Liver (tissue), 9 donors: ENCODE results near the gene ZCCHC14. TPM values are rescaled to one million over a fixed set of nuclear protein-coding genes. Genes with fewer than 3 reads are reported as not detected.

ENCODE experiments used
- DNase-seq: peaks from one replicate; pipeline ENCODE4 v3.0.0-alpha.2; 2017; ENCODE audit warnings: low spot score
- H3K27ac ChIP-seq, 2 donors: one replicate each; pipeline ENCODE4 v1.7.0; 2013; ENCODE audit warnings: inconsistent platforms in 2 of 2, low read length in 2 of 2, control low read depth in 1 of 2, low read depth in 1 of 2, mild to moderate bottlenecking in 1 of 2
- H3K27me3 ChIP-seq, 4 donors: one replicate each; pipeline versions ENCODE4 v1.6.1 to v1.7.0; 2013; ENCODE audit warnings: low read length in 3 of 4, inconsistent platforms in 1 of 4, mild to moderate bottlenecking in 1 of 4, moderate library complexity in 1 of 4; ENCODE audit not compliant: control insufficient read depth in 4 of 4, insufficient read depth in 4 of 4
- H3K36me3 ChIP-seq, 4 donors: one replicate each; pipeline versions ENCODE4 v1.6.1 to v1.7.0; 2013; ENCODE audit warnings: low read length in 3 of 4, mild to moderate bottlenecking in 3 of 4, low read depth in 1 of 4, moderate library complexity in 1 of 4; ENCODE audit not compliant: control insufficient read depth in 4 of 4, insufficient read depth in 3 of 4
- H3K4me1 ChIP-seq, 4 donors: one replicate each; pipeline versions ENCODE4 v1.6.1 to v1.7.0; 2013; ENCODE audit warnings: low read length in 3 of 4, mild to moderate bottlenecking in 3 of 4, moderate library complexity in 1 of 4; ENCODE audit not compliant: control insufficient read depth in 4 of 4, insufficient read depth in 4 of 4
- H3K4me3 ChIP-seq, 3 donors: one replicate each; pipeline versions ENCODE4 v1.6.1 to v1.7.0; 2013; ENCODE audit warnings: low read length in 3 of 3, control low read depth in 1 of 3, low read depth in 1 of 3, mild to moderate bottlenecking in 1 of 3
- H3K9ac ChIP-seq, 2 donors: one replicate each; pipeline ENCODE4 v1.7.0; 2013; ENCODE audit warnings: low read length in 2 of 2, mild to moderate bottlenecking in 2 of 2, moderate library complexity in 2 of 2, control low read depth in 1 of 2, low read depth in 1 of 2
- H3K9me3 ChIP-seq, 4 donors: one replicate each; pipeline versions ENCODE4 v1.6.1 to v1.7.0; 2013; ENCODE audit warnings: low read length in 3 of 4; ENCODE audit not compliant: control insufficient read depth in 4 of 4
- EGR1 ChIP-seq, 2 donors: IDR thresholded peaks; 2 replicates each; pipeline ENCODE4 v1.6.1; 2016 to 2018; ENCODE audit warnings: antibody characterized with exemption in 2 of 2, low read depth in 2 of 2
- FOXA1 ChIP-seq: IDR thresholded peaks from 2 replicates; pipeline ENCODE4 v1.6.1; 2016; ENCODE audit warnings: antibody characterized with exemption
- FOXA2 ChIP-seq: IDR thresholded peaks from 2 replicates; pipeline ENCODE4 v1.6.1; 2016; ENCODE audit warnings: antibody characterized with exemption
- GABPA ChIP-seq, 2 donors: IDR thresholded peaks in 1 of 2; conservative IDR thresholded peaks in 1 of 2; 2 replicates each; pipeline ENCODE4 v1.6.1; 2016; ENCODE audit warnings: antibody characterized with exemption in 2 of 2, mild to moderate bottlenecking in 1 of 2, moderate library complexity in 1 of 2
- HNF4A ChIP-seq, 2 donors: conservative IDR thresholded peaks; 2 replicates each; pipeline ENCODE4 v1.6.1; 2016; ENCODE audit warnings: antibody characterized with exemption in 2 of 2, mild to moderate bottlenecking in 2 of 2
- HNF4G ChIP-seq: IDR thresholded peaks from 2 replicates; pipeline ENCODE4 v1.6.1; 2016; ENCODE audit warnings: antibody characterized with exemption
- JUND ChIP-seq, 2 donors: IDR thresholded peaks; 2 replicates each; pipeline ENCODE4 v1.6.1; 2016; ENCODE audit warnings: antibody characterized with exemption in 2 of 2
- NR2F2 ChIP-seq: IDR thresholded peaks from 2 replicates; pipeline ENCODE4 v1.6.1; 2016; ENCODE audit warnings: antibody characterized with exemption
- RAD21 ChIP-seq, 2 donors: IDR thresholded peaks; 2 replicates each; pipeline ENCODE4 v1.6.1; 2016; ENCODE audit warnings: antibody characterized with exemption in 2 of 2, mild to moderate bottlenecking in 2 of 2
- RXRA ChIP-seq, 2 donors: IDR thresholded peaks; 2 replicates each; pipeline ENCODE4 v1.6.1; 2017 to 2018; ENCODE audit warnings: antibody characterized with exemption in 2 of 2, mild to moderate bottlenecking in 1 of 2
- SP1 ChIP-seq: IDR thresholded peaks from 2 replicates; pipeline ENCODE4 v1.6.1; 2018; ENCODE audit warnings: antibody characterized with exemption, mild to moderate bottlenecking
- TAF1 ChIP-seq: conservative IDR thresholded peaks from 2 replicates; pipeline ENCODE4 v1.6.1; 2016; ENCODE audit warnings: antibody characterized with exemption, mild to moderate bottlenecking
- YY1 ChIP-seq: IDR thresholded peaks from 2 replicates; pipeline ENCODE4 v1.6.1; 2016; ENCODE audit warnings: antibody characterized with exemption, mild to moderate bottlenecking
- WGBS: extraction: QIAGEN DNeasy Blood & Tissue Kit; methylation state at CpG from one replicate; pipeline ENCODE4 v1.1.7; 2013; 5-methylcytosine and 5-hydroxymethylcytosine counted together
- polyA plus RNA-seq, 2 donors: library from polyadenylated mRNA; stranded (reverse) in 1 of 2; unstranded in 1 of 2; fragments of 200-250 nt in 1 of 2; fragments of >200 nt in 1 of 2; fragmentation: Nextera tagmentation in 1 of 2; extraction: Ambion mirVana in 1 of 2; gene quantifications; one replicate each; pipeline versions ENCODE4 v1.2.1 to v1.2.3, GENCODE V29; 2013 to 2015
- total RNA-seq, 2 donors: library from RNA; depleted of rRNA; stranded (reverse); fragments of >200 nt; gene quantifications; one replicate each; pipeline ENCODE4 v1.2.3, GENCODE V29; 2014
- TF ChIP-seq, protein P1 (sequence below): fragments of 150-350 bp; IDR thresholded peaks from 2 replicates; pipeline ENCODE4 v1.5.1; 2017; ENCODE audit warnings: improper control_type of control experiment, low read depth, low read length; ENCODE audit not compliant: missing input control
- TF ChIP-seq, protein P2 (sequence below): IDR thresholded peaks from 2 replicates; pipeline ENCODE4 v1.6.1; 2016; ENCODE audit warnings: antibody characterized with exemption
- TF ChIP-seq, protein P3 (sequence below): IDR thresholded peaks from 2 replicates; pipeline ENCODE4 v1.6.1; 2016; ENCODE audit warnings: antibody characterized with exemption, mild to moderate bottlenecking
- TF ChIP-seq, protein P4 (sequence below): IDR thresholded peaks from 2 replicates; pipeline ENCODE4 v1.6.1; 2016; ENCODE audit warnings: antibody characterized with exemption
- TF ChIP-seq, protein P5 (sequence below): IDR thresholded peaks from 2 replicates; pipeline ENCODE4 v1.6.1; 2016; ENCODE audit warnings: antibody characterized with exemption
- donor health status: healthy.
- donor health status: healthy.
- donor health status: healthy.
- donor health status: healthy.
- donor health status: healthy.

ZCCHC14 gene
- total and polyA plus RNA-seq, 4 donors: 6.3 to 21.7 (median 8.0) TPM

DNA sequence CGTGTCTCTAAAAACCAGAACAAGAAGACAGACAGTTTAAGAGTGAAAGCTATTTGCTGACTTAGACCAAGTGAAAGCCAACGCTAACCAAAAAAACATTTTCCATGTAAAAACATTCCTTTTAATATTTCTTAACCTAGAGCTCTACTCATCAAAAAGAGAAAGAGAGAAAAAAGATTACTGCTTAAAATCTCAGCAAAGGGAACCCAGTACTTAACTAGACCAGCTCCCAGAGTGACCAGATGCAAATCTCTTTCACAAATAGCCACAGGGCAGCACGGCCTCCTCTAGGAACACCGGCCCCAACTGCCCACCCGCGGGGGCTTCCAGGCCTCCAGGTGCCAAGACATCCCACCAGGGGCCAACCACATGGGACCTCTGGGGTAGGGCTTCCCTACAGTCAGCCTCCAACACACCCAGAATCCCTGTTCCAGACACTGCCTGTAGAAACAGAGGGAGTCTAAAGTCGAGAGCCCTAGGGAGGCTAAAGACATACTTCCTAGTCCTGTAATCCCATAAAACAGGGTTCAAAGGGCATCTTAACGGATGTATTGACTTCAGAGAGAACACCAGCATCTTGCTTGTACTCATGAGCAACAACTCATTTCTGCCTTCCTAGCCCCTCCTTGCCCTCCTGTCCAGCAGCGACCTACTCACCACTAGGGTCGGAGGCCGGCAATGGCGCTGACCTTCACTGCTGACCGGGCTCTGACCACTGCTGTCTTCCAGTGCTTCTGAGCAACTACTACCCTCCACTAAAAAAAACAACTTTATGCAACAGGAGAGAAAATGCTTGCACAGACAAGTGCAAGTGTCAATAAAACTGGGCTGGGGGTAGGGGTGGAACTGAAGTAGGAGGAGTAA lies 21.3 kb downstream of the ZCCHC14 start:
- H3K4me1 ChIP-seq: peaks cover 14 to 45% (median 35%) of the 10 kb centered on the region in 4 donors
- WGBS: 36% methylated on average over 13 of the region's 13 CpGs
- no peaks in the 10 kb centered on the region for H3K27me3 ChIP-seq
- DNase-seq: no peak
- H3K4me3 ChIP-seq: no peak overlapping the region
- peak overlapping the region in 1 of 2 donors; percentile 36 for H3K9ac ChIP-seq
- no peaks in the 10 kb centered on the region for H3K9me3 ChIP-seq
- TF ChIP-seq HNF4G (peak; percentile 29), HNF4A (conservative IDR thresholded peaks at IDR 0.05) (peak; percentile 30 to 65), NR2F2 (peak; percentile 88), YY1 (no peak), SP1 (peak; percentile 15), JUND (IDR thresholded peaks at IDR 0.05) (no peak), FOXA1 (no peak), FOXA2 (no peak), RAD21 (IDR thresholded peaks at IDR 0.05) (no peak), GABPA (IDR thresholded peaks at IDR 0.05 in 1 of 2, conservative IDR thresholded peaks at IDR 0.05 in 1 of 2) (no peak), EGR1 (IDR thresholded peaks at IDR 0.05; ENCODE audit: low read depth in 2 of 2) (no peak), TAF1 (no peak), RXRA (IDR thresholded peaks at IDR 0.05) (peak in 1 of 2 donors; percentile 30)
- TF ChIP-seq, protein P1, sequence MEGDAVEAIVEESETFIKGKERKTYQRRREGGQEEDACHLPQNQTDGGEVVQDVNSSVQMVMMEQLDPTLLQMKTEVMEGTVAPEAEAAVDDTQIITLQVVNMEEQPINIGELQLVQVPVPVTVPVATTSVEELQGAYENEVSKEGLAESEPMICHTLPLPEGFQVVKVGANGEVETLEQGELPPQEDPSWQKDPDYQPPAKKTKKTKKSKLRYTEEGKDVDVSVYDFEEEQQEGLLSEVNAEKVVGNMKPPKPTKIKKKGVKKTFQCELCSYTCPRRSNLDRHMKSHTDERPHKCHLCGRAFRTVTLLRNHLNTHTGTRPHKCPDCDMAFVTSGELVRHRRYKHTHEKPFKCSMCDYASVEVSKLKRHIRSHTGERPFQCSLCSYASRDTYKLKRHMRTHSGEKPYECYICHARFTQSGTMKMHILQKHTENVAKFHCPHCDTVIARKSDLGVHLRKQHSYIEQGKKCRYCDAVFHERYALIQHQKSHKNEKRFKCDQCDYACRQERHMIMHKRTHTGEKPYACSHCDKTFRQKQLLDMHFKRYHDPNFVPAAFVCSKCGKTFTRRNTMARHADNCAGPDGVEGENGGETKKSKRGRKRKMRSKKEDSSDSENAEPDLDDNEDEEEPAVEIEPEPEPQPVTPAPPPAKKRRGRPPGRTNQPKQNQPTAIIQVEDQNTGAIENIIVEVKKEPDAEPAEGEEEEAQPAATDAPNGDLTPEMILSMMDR: no peak
- TF ChIP-seq, protein P2, sequence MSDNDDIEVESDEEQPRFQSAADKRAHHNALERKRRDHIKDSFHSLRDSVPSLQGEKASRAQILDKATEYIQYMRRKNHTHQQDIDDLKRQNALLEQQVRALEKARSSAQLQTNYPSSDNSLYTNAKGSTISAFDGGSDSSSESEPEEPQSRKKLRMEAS: no peak
- TF ChIP-seq, protein P3, sequence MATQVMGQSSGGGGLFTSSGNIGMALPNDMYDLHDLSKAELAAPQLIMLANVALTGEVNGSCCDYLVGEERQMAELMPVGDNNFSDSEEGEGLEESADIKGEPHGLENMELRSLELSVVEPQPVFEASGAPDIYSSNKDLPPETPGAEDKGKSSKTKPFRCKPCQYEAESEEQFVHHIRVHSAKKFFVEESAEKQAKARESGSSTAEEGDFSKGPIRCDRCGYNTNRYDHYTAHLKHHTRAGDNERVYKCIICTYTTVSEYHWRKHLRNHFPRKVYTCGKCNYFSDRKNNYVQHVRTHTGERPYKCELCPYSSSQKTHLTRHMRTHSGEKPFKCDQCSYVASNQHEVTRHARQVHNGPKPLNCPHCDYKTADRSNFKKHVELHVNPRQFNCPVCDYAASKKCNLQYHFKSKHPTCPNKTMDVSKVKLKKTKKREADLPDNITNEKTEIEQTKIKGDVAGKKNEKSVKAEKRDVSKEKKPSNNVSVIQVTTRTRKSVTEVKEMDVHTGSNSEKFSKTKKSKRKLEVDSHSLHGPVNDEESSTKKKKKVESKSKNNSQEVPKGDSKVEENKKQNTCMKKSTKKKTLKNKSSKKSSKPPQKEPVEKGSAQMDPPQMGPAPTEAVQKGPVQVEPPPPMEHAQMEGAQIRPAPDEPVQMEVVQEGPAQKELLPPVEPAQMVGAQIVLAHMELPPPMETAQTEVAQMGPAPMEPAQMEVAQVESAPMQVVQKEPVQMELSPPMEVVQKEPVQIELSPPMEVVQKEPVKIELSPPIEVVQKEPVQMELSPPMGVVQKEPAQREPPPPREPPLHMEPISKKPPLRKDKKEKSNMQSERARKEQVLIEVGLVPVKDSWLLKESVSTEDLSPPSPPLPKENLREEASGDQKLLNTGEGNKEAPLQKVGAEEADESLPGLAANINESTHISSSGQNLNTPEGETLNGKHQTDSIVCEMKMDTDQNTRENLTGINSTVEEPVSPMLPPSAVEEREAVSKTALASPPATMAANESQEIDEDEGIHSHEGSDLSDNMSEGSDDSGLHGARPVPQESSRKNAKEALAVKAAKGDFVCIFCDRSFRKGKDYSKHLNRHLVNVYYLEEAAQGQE: no peak
- TF ChIP-seq, protein P4, sequence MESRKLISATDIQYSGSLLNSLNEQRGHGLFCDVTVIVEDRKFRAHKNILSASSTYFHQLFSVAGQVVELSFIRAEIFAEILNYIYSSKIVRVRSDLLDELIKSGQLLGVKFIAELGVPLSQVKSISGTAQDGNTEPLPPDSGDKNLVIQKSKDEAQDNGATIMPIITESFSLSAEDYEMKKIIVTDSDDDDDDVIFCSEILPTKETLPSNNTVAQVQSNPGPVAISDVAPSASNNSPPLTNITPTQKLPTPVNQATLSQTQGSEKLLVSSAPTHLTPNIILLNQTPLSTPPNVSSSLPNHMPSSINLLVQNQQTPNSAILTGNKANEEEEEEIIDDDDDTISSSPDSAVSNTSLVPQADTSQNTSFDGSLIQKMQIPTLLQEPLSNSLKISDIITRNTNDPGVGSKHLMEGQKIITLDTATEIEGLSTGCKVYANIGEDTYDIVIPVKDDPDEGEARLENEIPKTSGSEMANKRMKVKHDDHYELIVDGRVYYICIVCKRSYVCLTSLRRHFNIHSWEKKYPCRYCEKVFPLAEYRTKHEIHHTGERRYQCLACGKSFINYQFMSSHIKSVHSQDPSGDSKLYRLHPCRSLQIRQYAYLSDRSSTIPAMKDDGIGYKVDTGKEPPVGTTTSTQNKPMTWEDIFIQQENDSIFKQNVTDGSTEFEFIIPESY: no peak
- TF ChIP-seq, protein P5, sequence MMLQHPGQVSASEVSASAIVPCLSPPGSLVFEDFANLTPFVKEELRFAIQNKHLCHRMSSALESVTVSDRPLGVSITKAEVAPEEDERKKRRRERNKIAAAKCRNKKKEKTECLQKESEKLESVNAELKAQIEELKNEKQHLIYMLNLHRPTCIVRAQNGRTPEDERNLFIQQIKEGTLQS: no peak
- H3K27ac ChIP-seq: peak overlapping the region; percentile 55 to 63
- peaks cover 0 to 3% (median 0%) of the 10 kb centered on the region in 4 donors for H3K36me3 ChIP-seq
